ENCODE results near the gene CENPA.
"Not testable (repeated sequence)": the region's sequence is repeated elsewhere in the genome, so short reads cannot be mapped to it uniquely, and the experiment has no call there.

CENPA gene

DNA sequence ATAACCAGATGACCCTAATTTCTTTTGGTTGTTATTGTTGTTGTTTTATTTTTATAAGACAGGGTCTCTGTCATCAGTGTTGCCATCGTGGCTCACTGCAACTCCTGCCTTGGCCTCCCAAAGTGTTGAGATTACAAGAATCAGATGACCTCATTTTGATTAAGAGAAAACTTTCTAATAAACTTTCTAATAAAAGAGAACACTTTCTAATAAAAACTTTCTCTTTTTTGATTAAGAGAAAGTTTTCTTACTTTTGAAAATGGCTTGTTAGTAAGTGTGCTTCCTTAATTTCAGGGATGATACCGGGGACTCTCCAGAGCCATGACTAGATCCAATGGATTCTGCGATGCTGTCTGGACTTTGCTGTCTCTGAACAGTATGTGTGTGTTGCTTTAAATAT is 7.7 kb downstream of the CENPA start:
- DNase-seq: no peak

DNA sequence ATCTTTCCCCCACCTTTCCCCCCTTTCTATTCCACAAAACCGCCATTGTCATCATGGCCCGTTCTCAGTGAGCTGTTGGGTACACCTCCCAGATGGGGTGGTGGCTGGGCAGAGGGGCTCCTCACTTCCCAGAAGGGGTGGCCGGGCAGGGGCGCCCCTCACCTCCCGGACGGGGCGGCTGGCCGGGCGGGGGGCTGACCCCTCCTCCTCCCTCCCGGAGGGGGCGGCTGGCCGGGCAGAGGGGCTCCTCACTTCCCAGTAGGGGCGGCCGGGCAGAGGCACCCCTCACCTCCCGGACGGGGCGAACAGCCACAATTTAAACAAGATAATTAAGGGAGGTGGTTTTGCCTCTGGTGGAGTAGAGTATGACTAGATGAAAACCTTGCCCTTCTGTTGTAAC is 9.3 kb downstream of the CENPA start:
- not testable (repeated sequence) for DNase-seq

DNA sequence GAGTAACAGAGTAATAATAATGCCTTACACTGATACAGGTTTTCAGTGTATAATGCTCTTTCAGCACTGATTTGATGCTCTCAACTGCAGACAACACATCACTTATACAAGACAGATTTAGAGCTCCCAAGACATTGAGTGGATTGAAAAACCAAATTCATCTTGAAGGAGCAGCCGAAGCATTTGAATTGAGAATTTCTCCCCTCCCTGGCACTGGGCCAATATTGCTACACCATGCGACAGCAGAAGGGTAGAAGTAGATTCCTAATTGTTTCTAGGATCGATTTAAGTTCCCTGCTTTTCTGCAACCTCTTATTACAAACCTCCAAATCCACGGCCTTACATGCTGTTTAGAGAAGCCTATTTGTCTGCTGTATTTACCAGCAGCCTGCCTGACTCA is 15.5 kb downstream of the CENPA start:
- no peak for DNase-seq

DNA sequence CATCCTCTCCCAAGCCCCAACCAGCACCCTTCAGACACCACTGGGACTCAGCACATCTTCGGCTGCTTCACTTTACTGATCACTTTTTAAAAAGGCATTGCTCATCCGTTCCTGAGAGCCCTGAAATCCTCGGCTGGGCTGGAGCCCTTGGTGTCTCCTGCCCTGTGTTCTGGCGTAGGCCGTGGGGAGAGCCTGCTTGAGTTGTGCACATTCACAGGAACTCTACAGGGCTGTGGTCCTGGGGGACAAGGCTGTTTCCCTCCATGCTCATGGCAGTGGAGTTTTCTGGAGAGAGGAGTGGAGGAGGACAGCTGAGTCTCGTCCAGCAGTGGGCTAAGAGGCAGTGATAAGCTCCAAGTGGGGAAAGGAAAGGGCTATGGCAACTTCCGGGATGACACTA is 15.9 kb downstream of the CENPA start:
- no peak for DNase-seq

DNA sequence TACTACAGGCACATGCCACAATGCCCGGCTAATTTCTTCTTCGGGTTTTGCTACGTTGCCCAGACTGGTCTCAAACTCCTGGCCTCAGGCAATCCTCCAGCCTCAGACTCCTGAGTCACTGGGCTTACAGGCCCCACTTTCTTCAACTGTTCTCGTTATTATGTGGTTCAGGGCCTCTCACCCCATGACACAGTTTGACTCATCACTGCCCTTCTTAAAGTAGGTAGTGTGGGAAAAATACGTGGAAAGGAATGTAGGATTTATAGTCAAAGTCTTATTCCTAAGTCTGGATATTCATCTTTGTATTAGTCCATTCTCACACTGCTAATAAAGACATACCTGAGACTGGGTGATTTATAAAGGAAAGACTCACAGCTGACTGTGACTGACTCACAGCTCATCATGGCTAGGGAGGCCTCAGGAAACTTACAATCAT is 19.4 kb downstream of the CENPA start:
- DNase-seq: no peak

DNA sequence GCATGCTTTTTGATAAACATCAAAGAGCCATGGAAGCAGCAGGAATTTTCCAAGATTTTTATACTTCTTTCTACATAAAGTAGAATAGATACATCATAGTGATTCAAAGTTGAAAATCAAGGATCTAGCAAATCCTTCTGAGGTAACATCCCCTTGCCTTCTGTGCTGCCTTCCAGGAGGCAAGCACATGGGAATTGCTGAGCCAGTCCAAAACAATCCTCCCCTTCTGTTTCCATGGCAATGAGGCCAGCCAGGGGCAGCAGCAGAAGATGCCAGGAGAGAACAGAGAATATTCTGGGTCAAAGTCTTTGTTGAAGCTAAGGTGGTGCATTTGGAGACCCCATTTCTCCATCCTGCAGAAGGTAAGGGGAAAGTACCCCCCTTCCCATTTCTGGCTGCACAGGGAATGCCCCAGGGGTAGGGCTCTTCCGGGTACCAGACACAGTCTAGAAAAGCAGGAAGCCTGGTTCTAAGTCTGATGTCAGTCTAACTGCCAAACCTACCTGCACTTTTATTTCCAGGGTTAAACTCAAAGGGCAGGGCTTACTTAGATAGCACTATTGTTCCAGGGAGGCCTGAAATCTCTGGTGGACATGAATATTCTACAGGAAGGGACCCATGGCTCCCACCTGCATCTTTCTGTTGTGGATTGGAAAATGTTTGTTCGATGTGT is 22.1 kb downstream of the CENPA start:
- DNase-seq: no peak

DNA sequence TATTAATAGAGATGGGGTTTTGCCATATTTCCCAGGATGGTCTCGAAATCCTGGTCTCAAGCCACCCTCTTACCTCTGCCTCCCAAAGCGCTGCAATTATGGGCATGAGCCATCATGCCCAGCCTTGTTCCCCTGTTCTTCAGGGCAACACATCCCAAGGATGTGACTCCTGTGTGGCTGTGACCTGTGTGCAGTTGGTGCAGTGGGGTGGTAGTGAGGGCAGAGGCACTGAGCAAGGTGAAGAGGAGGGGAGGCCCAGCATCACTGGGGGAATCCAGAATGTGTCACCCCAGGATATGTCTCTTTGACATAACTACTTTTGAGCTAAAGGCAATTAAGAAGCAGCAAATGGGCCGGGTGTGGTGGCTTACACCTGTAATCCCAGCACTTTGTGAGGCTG is 23.4 kb downstream of the CENPA start:
- no peak for DNase-seq

DNA sequence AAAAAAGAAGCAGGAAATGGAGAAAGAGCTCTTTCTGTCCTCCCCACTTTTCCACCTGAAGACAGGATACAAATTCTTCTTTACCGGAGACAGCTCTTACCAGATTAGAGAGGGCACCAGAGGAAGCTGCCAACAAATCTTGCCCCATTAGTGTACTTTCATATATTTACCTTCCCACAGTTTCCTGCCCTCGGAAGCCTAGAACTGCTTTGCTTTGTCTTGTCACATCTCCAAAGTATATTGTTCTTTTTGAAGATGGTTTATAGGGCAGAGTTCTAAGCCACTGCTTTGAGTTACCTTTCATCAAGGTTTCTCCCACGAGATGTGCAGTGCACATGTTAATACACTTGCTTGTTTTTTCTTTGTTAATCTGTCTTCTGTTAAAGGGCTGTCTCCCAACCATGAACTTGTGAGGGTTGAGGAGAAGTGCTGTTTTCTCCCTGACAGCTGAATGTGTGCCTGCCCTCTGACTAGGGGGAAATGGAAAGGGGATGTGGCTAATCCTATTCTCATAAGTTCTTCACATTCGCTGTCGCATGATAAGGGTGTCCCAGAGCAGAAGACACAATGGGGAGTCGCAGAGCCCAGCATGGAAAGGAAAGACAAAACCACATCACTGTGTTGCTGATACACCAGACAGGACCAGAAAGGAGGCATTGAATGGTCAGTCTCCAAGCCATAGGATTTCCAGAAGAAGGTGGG is 24.2 kb downstream of the CENPA start:
- no peak for DNase-seq

DNA sequence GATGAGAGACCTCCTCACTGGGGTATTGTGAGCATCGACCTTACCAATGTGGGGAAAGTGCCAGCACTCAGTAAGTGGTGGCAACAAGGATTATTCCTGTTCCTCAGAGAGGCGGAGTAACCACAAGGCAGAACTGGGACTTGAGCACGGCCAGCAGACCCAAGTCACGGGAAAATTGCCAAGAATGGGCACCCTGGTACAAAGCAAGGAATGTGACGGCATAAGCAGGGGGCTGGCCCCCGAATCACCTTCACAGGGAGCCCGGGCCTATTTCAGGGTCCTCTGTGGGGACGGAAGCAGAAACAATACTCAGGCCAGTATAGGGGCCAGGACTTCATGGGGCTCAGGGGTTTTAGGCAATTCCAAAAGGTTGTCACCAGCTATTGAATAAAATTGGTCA is 25.4 kb downstream of the CENPA start:
- DNase-seq: no peak

DNA sequence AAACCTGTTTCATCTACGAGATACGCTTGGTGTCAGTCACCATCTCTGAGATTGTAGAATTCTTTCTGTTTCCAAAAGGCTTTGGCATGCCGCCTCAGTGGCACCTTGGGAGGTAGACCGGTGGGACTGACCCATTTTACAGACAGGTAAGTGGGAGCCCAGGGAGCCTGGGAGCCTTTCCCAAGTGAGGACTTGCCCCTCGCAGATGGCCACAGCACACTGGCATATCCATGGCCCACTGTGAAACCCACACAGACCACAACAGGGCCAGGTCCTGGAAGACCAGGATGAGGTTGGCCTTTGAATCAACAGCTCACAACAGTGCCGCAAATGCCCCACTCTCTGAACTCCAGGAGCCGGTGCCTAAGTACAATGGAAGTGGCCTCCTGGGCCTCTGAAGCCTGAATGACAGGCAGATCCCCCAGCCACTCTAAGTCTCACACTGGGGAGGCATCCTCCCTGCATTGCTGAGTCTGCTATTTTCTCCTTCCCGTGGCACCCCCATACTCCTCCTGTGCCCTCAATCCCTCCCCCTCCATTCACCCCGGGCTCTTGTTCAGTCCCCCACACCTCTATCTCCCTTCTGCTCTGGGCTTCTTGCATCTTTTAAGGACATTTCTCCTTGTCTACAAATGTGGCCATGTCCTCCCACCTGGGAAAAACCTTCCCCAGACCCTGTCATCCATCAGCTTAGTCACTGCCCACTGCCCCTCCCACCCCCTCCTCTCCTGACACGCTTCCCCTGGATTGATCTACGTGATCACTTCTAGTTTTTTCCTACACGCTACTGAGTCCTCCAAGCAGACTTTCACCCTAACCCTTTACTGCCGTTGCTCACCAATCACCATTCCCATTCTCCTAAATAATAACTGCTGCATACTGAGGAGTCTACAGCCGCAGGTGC is 26.2 kb downstream of the CENPA start:
- DNase-seq: no peak

DNA sequence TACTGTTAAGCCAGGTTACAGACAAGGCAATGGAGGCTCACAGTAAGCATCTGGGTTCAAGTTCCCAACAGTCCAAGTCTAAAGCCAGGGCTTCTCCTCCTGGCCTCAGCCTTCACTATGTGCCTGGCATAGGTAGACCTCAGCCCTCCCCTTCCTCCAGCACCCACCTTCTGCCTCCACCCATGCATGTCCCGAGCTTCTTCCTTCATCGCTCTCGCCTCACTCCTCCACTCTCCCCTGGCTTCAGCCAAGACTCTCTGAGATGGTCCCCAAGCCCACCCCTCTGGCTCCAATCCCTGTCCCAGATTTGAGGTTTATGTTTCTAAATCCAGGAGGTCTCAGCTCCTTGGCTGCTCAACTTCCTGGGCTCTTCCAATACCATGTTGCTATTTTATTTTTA is 26.9 kb downstream of the CENPA start:
- DNase-seq: no peak

DNA sequence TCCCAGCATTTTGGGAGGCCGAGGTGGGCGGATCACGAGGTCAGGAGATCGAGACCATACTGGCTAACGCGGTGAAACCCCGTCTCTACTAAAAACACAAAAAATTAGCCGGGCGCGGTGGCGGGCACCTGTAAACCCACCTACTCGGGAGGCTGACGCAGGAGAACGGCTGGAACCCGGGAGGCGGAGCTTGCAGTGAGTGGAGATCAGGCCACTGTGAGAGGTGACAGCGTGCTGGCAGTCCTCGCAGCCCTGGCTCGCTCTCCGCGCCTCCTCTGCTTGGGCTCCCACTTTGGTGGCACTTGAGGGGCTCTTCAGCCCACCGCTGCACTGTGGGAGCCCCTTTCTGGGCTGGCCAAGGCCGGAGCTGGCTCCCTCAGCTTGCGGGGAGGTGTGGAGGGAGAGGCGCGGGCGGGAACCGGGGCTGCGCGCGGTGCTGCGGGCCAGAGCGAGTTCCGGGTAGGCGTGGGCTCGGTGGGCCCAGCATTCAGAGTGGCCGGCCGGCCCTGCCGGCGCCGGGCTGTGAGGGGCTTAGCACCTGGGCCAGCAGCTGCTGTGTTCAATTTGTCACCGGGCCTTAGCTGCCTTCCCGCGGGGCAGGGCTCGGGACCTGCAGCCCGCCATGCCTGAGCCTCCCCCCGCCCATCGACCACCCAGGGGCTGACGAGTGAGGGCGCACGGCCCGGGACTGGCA is 28.4 kb downstream of the CENPA start:
- DNase-seq: not testable (repeated sequence)

DNA sequence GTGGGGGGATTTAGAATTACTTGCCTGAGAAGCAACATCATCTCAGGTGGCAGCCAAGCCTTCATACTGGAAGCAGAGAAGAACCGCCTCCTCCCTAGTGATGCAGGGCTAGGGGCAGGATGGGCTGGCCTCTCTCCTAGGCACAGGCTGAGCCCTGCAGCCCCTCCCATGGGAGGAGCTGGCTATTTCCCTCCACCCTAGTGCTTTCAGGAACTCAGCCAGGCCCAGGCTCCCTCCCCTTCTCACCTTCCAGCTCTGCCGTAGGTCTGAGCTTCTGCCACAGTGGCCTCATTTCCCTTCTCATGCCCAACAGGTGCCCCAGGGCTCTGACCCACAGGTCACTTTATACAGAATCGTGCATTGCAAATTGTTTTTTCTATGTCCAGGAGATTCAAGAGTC is 31.0 kb downstream of the CENPA start:
- DNase-seq: no peak

DNA sequence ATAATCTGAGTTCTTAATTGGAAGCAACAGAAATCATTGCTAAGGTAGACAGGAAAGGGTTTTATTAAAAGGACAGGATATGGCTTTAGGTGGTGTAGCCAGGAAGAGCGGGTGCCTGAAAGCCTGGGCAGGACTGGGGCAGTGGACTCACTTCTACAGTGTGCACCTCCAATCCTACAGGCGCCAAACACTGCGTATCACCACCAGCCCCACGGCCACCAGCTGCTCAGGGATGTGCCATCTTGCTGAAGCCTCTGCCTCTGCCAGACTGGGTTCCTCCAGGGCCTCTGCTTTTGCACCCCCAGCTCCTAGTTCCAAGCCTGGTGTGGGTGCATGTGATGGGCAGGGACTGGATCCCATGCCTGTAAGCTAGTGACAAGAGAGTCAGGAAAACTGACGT is 32.4 kb downstream of the CENPA start:
- no peak for DNase-seq

DNA sequence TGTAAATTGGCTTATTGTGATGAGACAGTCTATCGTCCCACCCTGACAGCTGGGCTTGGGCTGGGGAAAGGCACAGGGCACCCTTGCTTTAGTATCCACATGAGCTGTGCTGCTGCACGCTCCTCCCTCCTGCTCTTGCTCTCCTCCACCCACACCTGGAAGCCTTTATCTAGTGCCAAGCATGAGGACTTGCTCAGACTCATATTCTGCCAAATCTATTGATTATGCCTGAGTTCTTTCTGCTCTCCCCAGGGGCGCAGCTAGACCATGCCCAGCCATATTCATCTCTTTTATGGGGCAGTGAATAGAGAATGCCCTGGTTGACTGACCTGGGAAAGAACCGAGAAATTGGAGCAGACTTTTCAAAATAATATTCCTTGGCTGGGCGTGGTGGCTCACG is 33.1 kb downstream of the CENPA start:
- DNase-seq: no peak

DNA sequence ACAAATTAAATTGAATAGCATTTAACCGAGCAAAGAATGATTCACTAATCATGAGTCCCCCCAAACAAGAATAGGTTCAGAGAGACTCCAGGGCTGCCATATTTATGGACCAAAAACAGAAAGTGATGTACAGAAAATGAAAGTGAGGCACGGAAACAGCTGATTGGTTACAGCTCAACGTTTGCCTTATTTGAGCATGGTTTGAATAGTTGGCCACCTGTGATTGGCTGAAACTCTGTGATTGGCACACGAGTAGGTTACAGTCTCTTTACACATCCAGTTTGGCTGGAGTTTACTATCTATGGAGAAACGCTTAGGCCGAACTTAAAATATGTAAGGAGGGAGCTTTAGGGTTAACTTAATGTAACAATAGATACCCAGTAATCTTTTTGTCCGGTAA is 35.1 kb downstream of the CENPA start:
- no peak for DNase-seq

DNA sequence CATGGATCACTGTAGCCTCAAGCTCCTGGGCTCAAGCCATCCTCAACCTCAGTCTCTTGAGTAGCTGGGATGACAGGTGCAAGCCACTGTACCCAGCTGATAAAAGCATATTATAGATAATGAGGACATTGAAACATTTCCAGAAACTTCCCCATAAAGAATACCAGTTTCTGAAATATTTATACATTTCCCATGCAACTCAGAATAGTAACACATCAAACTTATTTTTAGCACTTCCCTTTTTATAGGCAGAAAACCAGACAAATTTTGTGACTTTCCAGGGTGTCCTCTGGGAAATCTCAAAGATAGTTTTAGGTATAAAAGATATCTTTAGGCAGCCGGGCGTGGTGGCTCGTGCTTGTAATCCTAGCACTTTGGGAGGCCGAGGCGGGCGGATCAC is 37.0 kb downstream of the CENPA start:
- DNase-seq: no peak

DNA sequence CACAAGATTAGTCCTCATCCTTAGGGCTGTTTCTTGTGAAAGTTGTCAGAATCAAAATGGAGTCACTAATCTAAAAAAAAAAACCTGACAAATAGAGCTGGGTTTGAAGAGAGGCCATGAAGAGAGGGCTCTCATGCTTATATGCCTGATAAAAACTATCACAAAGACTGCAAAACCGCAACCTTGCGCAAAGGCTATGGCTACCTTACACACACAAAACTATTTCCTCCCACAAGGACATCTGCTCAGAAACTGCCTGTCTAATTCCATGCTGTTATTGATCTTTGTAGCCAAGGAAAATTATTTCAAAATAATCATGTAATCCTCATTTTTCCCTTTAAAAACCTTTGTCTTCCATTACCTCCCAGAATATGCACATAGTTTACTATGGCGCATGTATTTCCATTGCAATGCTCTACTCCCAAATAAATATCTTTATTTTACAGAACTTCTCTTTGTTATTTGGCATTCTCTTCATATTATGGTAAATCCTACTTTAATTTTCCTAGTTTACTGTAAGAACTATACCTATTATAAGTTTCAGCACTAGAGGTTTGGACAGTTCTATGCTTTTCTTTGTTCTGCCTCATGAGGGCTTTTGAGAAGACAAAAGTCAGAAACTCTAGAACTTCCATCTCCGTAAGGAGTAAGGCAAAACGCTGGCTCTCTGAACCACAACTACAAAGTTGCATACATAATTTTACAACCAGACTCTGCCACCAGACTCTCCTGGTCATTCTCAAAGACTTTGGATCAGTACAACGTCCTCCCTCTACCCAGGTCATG is 52.5 kb downstream of the CENPA start:
- DNase-seq: no peak

DNA sequence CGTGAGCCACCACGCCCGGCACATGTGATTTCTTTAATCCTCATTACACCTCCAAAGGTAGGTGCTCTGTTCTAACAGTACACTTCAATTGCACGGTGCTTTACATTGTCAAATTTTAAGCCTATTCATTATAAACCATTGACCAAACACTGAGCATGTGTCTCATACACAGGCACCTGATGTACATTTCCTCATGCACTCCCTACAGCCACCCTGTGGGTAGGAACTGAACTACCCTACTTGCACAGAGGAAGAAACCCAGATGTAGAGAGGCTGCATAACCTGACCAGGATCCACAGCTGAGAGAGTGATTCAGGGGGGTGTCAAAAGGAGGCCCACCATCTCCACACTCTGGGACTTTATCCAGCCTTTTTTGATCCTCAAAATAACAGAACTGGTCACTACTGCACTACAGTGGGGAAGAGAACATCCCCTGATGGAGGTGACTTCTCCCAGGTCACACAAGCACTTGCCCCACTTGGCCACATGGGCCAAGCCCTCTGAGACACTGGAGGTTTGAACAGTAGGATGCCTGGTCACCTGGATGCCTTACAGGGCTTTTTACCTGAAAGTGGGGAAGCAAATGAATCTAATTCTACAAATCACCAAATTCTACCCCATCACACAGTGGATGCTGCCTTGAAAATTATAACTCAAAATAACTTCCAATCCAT is 55.2 kb downstream of the CENPA start:
- no peak for DNase-seq

DNA sequence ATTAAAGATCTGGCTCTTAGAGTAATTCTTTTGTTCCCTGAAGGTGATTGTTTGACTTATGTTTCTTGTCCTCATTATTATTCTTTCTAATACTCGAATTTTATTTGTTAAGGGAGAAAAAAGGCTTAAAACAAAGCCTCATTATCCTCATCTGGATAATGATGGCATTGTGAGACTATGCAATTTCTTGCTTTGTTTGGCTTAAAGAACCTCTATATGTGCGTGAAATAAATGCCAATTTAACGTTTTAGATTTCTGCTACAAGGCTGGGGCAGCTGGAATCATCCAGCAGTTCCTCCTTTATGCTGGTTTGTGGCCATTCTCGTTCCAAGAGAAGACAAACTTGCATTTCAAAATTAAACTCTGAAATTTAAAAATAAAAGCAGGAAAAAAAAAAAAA is 57.2 kb downstream of the CENPA start:
- no peak for DNase-seq
